H1 (cell line): ENCODE results near the gene ADCY9. TPM values are rescaled to one million over a fixed set of nuclear protein-coding genes. Genes with fewer than 3 reads are reported as not detected.

Experiments used
- CTCF ChIA-PET: fragments of 300-600 bp; sonication (Branson Sonifier 250); formaldehyde crosslinking; loops from one replicate; lab custom pipeline; 2021; ENCODE audit not compliant: partially characterized antibody; lab: Charles Lee
- POLR2A ChIA-PET: fragments of 300-600 bp; sonication (Branson Sonifier 250); formaldehyde crosslinking; loops from one replicate; lab custom pipeline; 2021; ENCODE audit warnings: inconsistent platforms; ENCODE audit not compliant: partially characterized antibody; lab: Charles Lee
- DNase-seq, 2 experiments: peaks; one replicate each; pipeline versions ENCODE4 v3.0.0 to v3.0.0-alpha.2; 2010 to 2022; ENCODE audit warnings: low spot score in 2 of 2, low read depth in 1 of 2, mixed read lengths in 1 of 2
- FAIRE-seq: peaks from 2 replicates; lab custom pipeline; 2011; peaks lifted over from hg19 to GRCh38; lab: Jason Lieb, UNC
- H2AFZ ChIP-seq: 2 replicates; pipeline ENCODE4 v1.8.1; 2012; ENCODE audit warnings: low read length, inconsistent platforms
- H2AK5ac ChIP-seq: 2 replicates; pipeline ENCODE4 v1.6.1; 2013; ENCODE audit warnings: low read depth, low read length
- H2BK120ac ChIP-seq: replicated peaks from 2 replicates; pipeline ENCODE3; 2013; ENCODE audit warnings: low read depth, low read length, inconsistent platforms
- H2BK12ac ChIP-seq: 2 replicates; pipeline ENCODE4 v1.6.1; 2013; ENCODE audit warnings: low read depth, low read length
- H2BK15ac ChIP-seq: 2 replicates; pipeline ENCODE4 v1.6.1; 2013; ENCODE audit warnings: low read length
- H2BK20ac ChIP-seq: 2 replicates; pipeline ENCODE4 v1.6.1; 2013; ENCODE audit warnings: low read length
- H2BK5ac ChIP-seq: 2 replicates; pipeline ENCODE4 v1.6.1; 2013; ENCODE audit warnings: low read depth, low read length
- H3K14ac ChIP-seq: 2 replicates; pipeline ENCODE4 v1.6.1; 2013; ENCODE audit warnings: inconsistent platforms; ENCODE audit not compliant: insufficient read length
- H3K18ac ChIP-seq: 2 replicates; pipeline ENCODE4 v1.6.1; 2013; ENCODE audit warnings: low read length; ENCODE audit errors: extremely low read depth
- H3K23ac ChIP-seq: 2 replicates; pipeline ENCODE4 v1.6.1; 2013; ENCODE audit warnings: inconsistent platforms; ENCODE audit not compliant: insufficient read length
- H3K23me2 ChIP-seq: 2 replicates; pipeline ENCODE4 v1.6.1; 2013; ENCODE audit warnings: low read depth, low read length
- H3K27ac ChIP-seq: 2 replicates; pipeline ENCODE4 v1.6.1; 2011; ENCODE audit warnings: low read depth, low read length, inconsistent platforms
- H3K27me3 ChIP-seq, 4 experiments: replicated peaks in 1 of 4; 1 replicate in 1 of 4; 2 replicates in 3 of 4; pipeline versions ENCODE4 v1.6.1 to v1.8.1; 2011 to 2013; ENCODE audit warnings: low read length in 3 of 4, mild to moderate bottlenecking in 3 of 4, inconsistent platforms in 2 of 4, mixed read lengths in 2 of 4, moderate library complexity in 1 of 4; ENCODE audit not compliant: control insufficient read depth in 3 of 4, insufficient read depth in 3 of 4; ENCODE audit errors: extremely low read depth in 1 of 4
- H3K36me3 ChIP-seq, 4 experiments: 2 replicates each; pipeline versions ENCODE4 v1.6.1 to v1.8.1; 2011 to 2013; ENCODE audit warnings: mild to moderate bottlenecking in 4 of 4, low read length in 3 of 4, moderate library complexity in 2 of 4, control low read depth in 1 of 4, inconsistent platforms in 1 of 4; ENCODE audit not compliant: insufficient read depth in 4 of 4, control insufficient read depth in 2 of 4
- H3K4ac ChIP-seq: replicated peaks from 2 replicates; pipeline ENCODE3; 2013; ENCODE audit warnings: low read length, low read depth, mixed read lengths, inconsistent platforms; ENCODE audit not compliant: insufficient read length
- H3K4me1 ChIP-seq, 4 experiments: replicated peaks in 1 of 4; 1 replicate in 1 of 4; 2 replicates in 3 of 4; pipeline versions ENCODE4 v1.6.1 to v1.8.1; 2011 to 2013; ENCODE audit warnings: low read length in 3 of 4, inconsistent platforms in 2 of 4, mixed read lengths in 1 of 4; ENCODE audit not compliant: insufficient read depth in 4 of 4, control insufficient read depth in 3 of 4
- H3K4me2 ChIP-seq, 2 experiments: 2 replicates each; pipeline versions ENCODE4 v1.6.1 to v1.8.1; 2011 to 2013; ENCODE audit warnings: low read depth in 2 of 2, low read length in 2 of 2, control low read depth in 1 of 2, inconsistent platforms in 1 of 2, mild to moderate bottlenecking in 1 of 2; ENCODE audit not compliant: insufficient read depth in 1 of 2
- H3K4me3 ChIP-seq, 4 experiments: fragments of 200-600, 300-600 bp in 1 of 4; sonication (generic), shearing (Covaris generic), sonication (Bioruptor Twin) in 1 of 4; 2 replicates each; pipeline versions ENCODE4 v1.5.1 to v1.8.1; 2011 to 2016; ENCODE audit warnings: low read length in 4 of 4, low read depth in 3 of 4, control low read depth in 2 of 4, inconsistent platforms in 2 of 4, mild to moderate bottlenecking in 2 of 4, mixed read lengths in 1 of 4, moderate library complexity in 1 of 4; ENCODE audit not compliant: insufficient read depth in 2 of 4; ENCODE audit errors: extremely low read depth in 1 of 4
- H3K56ac ChIP-seq: replicated peaks from 2 replicates; pipeline ENCODE3; 2013; ENCODE audit warnings: low read depth, mild to moderate bottlenecking, mixed read lengths, low read length, inconsistent platforms; ENCODE audit not compliant: insufficient read length
- H3K79me1 ChIP-seq: 2 replicates; pipeline ENCODE4 v1.6.1; 2013; ENCODE audit warnings: low read depth, low read length, control low read depth
- H3K79me2 ChIP-seq, 2 experiments: 2 replicates each; pipeline versions ENCODE4 v1.6.1 to v1.8.1; 2012 to 2013; ENCODE audit warnings: low read length in 2 of 2, mild to moderate bottlenecking in 2 of 2, inconsistent platforms in 1 of 2; ENCODE audit not compliant: insufficient read depth in 2 of 2, control insufficient read depth in 1 of 2
- H3K9ac ChIP-seq, 4 experiments: replicated peaks in 1 of 4; 1 replicate in 1 of 4; 2 replicates in 3 of 4; pipeline versions ENCODE4 v1.6.1 to v1.8.1; 2011 to 2013; ENCODE audit warnings: low read depth in 3 of 4, low read length in 3 of 4, control low read depth in 2 of 4, mild to moderate bottlenecking in 2 of 4, moderate library complexity in 2 of 4, inconsistent platforms in 1 of 4; ENCODE audit errors: extremely low read depth in 1 of 4
- H3K9me3 ChIP-seq, 2 experiments: 2 replicates each; pipeline versions ENCODE4 v1.6.1 to v1.8.1; 2012 to 2013; ENCODE audit warnings: mild to moderate bottlenecking in 2 of 2, moderate library complexity in 2 of 2, control low read depth in 1 of 2, inconsistent platforms in 1 of 2, low read depth in 1 of 2, low read length in 1 of 2, mixed read lengths in 1 of 2; ENCODE audit not compliant: insufficient read depth in 2 of 2
- H4K20me1 ChIP-seq, 2 experiments: replicated peaks in 1 of 2; 2 replicates each; pipeline versions ENCODE3 to v1.8.1; 2011 to 2013; ENCODE audit warnings: inconsistent platforms in 2 of 2, low read length in 2 of 2, mild to moderate bottlenecking in 1 of 2; ENCODE audit not compliant: insufficient read depth in 2 of 2, control insufficient read depth in 1 of 2
- H4K5ac ChIP-seq: 2 replicates; pipeline ENCODE4 v1.6.1; 2013; ENCODE audit warnings: low read length, low read depth, mixed read lengths, inconsistent platforms; ENCODE audit not compliant: insufficient read length
- H4K8ac ChIP-seq: 2 replicates; pipeline ENCODE4 v1.8.0; 2013; ENCODE audit warnings: mild to moderate bottlenecking, moderate library complexity, low read length, inconsistent platforms; ENCODE audit not compliant: insufficient read depth; ENCODE audit errors: extremely low read depth
- H4K91ac ChIP-seq: replicated peaks from 2 replicates; pipeline ENCODE3; 2013; ENCODE audit warnings: low read length, mixed read lengths, inconsistent platforms; ENCODE audit not compliant: insufficient read length
- CEBPB ChIP-seq: IDR thresholded peaks from 2 replicates; pipeline ENCODE4 v1.6.1; 2012; ENCODE audit warnings: low read depth, low read length
- TAF7 ChIP-seq: optimal IDR thresholded peaks from 2 replicates; pipeline ENCODE3; 2011; ENCODE audit warnings: low read depth, mild to moderate bottlenecking, inconsistent platforms, low read length, moderate library complexity, borderline replicate concordance
- WGBS, 2 experiments: shearing (Covaris generic) in 1 of 2; methylation state at CpG; one replicate each; pipeline versions ENCODE4 v1.1.6 to v1.1.7; 2013 to 2015; ENCODE audit warnings: low lambda C conversion rate in 2 of 2, mixed read lengths in 2 of 2, inconsistent platforms in 1 of 2, low coverage in 1 of 2, missing lambda C conversion rate in 1 of 2; ENCODE audit not compliant: insufficient replicate concordance in 2 of 2, insufficient coverage in 1 of 2, insufficient read length in 1 of 2; ENCODE audit errors: extremely low coverage in 1 of 2, missing lambda C conversion rate in 1 of 2; 5-methylcytosine and 5-hydroxymethylcytosine counted together
- polyA plus RNA-seq, 7 experiments: library from polyadenylated mRNA; depleted of rRNA in 3 of 7; stranded (reverse) in 5 of 7; unstranded in 2 of 7; fragments of >200 nt in 5 of 7; fragments of 200-250 nt in 2 of 7; gene quantifications; 1 replicate in 5 of 7; 2 replicates in 1 of 7; 4 replicates in 1 of 7; pipeline versions ENCODE4 v1.2.1 to v1.2.3, GENCODE V29; 2011 to 2013; ENCODE audit warnings: missing spikeins in 2 of 7, mixed read lengths in 2 of 7
- total RNA-seq: library from RNA; stranded (reverse); fragmentation: NEBNext Ultra II Directional; extraction: Animal tissue kit (Norgen Biotek cat#: 25700); gene quantifications from 2 replicates; pipeline ENCODE4 v1.2.1, GENCODE V29; 2021

The ADCY9 gene
- total and polyA plus RNA-seq, 2 of the 8 experiments (the other 6 are each of a cell fraction or from before 2014, with no cell fraction given), result 5.4 to 13.1 TPM

- POLR2A ChIA-PET, result interaction anchor here (1.2 kb wide), 1 partner anchor 20 kb away, joined by 3 read pairs; no protein-coding TSS in a partner anchor
These were observed 62.9 kb downstream of the ADCY9 start for GRCh38 chr16:4053301-4053845.

More at GRCh38 chr16:4053301-4053845, 62.9 kb downstream of the ADCY9 start:
- no peak overlapping the region for H2BK5ac ChIP-seq
- FAIRE-seq (no peak), DNase-seq (no peak)
- H3K4me3 ChIP-seq, result no peak overlapping the region
- no peaks in the 10 kb centered on the region for H3K79me1 ChIP-seq
- 88% methylated on average over 18 of the region's 18 CpGs; no CpG with 5 or more reads in 1 of the 2 experiments for WGBS, 2 experiments
- no peak overlapping the region for H2BK12ac ChIP-seq
- no peak overlapping the region for H4K91ac ChIP-seq
- no peak overlapping the region for H3K4me2 ChIP-seq
- no peak overlapping the region for H2AFZ ChIP-seq
- no peak overlapping the region for H3K23ac ChIP-seq
- H3K23me2 ChIP-seq, result no peaks in the 10 kb centered on the region
- H3K4ac ChIP-seq, result no peak overlapping the region
- no peak overlapping the region for H3K9ac ChIP-seq
- TF ChIP-seq CEBPB (peak; percentile 49; the same call in 1 of the 2 replicates), TAF7 (no peak)
- H3K14ac ChIP-seq, result no peak overlapping the region
- peaks cover 0 to 3% (median 1%) of the 10 kb centered on the region in 4 experiments; a peak in 3 of 7 replicates for H3K4me1 ChIP-seq
- no peak overlapping the region for H2BK15ac ChIP-seq
- no peak overlapping the region for H2BK20ac ChIP-seq
- H2BK120ac ChIP-seq, result no peak overlapping the region
- H3K79me2 ChIP-seq, result no peaks in the 10 kb centered on the region
- H3K27me3 ChIP-seq, result no peaks in the 10 kb centered on the region
- no peak overlapping the region for H3K27ac ChIP-seq
- CTCF ChIA-PET, result no interaction called here
- no peak overlapping the region for H3K56ac ChIP-seq
- H4K8ac ChIP-seq, result no peak overlapping the region
- H4K20me1 ChIP-seq, result no peaks in the 10 kb centered on the region
- H2AK5ac ChIP-seq, result no peak overlapping the region
- no peaks in the 10 kb centered on the region for H3K9me3 ChIP-seq
- H3K36me3 ChIP-seq, result no peaks in the 10 kb centered on the region
- no peak overlapping the region for H3K18ac ChIP-seq
- no peak overlapping the region for H4K5ac ChIP-seq
